H1 (cell line): Measurements from ENCODE around the gene CAPN13.

ENCODE experiments used
- CHD1 ChIP-seq: IDR thresholded peaks from 2 replicates; pipeline ENCODE4 v1.6.1; 2012; ENCODE audit warnings: low read depth, low read length, improper control_type of control experiment
- CREB1 ChIP-seq: IDR thresholded peaks from 2 replicates; pipeline ENCODE4 v1.6.1; 2012; ENCODE audit warnings: inconsistent platforms
- EZH2 ChIP-seq: fragments of 200-600 bp; sonication (generic); IDR thresholded peaks from 2 replicates; pipeline ENCODE4 v1.7.1; 2012; ENCODE audit warnings: low read depth, mild to moderate bottlenecking, moderate library complexity, low read length, inconsistent platforms; ENCODE audit not compliant: severe bottlenecking

DNA sequence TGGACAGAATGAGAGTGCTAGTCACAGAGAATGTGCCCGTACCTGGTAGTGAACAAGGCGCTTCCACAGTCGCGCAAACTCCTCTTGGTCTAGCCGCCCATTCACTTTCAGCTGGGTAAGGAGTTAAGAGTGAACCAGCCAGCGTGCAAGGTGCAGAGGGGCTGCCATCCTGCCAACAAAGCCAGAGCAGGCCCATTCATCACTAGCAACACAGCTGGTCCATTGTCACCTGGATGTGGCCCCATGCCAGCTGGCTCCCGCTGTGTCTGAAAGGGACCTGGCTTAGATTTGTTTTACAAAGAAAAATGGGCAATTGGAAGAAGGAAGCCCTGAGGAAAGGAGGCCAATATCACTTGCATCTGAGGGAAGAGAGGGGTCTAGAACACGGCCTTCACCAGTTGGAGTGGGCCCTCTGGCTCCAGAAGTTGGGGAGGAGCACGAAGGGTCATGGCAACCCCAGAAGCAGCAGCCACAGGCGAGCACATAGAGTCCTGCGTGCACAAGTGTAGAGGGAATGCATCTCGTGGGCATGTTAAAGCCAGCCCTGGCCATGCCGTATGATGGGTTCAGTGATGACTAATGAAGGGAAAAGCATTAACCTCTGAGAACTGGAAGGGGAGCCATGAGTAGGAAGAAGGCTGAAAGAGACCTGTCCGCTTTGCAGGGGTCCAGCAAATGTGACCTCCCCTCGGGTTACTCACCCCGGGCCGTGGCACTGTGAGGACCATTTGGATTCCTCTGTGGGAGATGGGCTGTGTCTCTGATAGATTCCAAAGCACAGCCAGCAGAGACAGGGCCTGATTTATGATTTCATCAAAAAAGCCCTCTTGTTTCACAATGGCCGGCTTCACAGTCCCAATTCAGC, 70.6 kb downstream of the CAPN13 start:
- TF ChIP-seq CREB1, result no peak
- TF ChIP-seq EZH2, result no peak
- TF ChIP-seq CHD1, result no peak
